Cardiac septum (tissue), 1 donor: ENCODE data around the gene ZSCAN20. TPM values are rescaled to one million over a fixed set of nuclear protein-coding genes. Genes with fewer than 3 reads are reported as not detected.

Experiments used
- DNase-seq: peaks from one replicate; pipeline ENCODE4 v3.0.0-alpha.2; 2020; ENCODE audit warnings: low spot score
- intact Hi-C: fragments of 100-400 bp; cut with DNase I; formaldehyde crosslinking; loops from one replicate; pipeline ENCODE4 v1.14.0; 2022
- total RNA-seq: library from RNA; stranded (reverse); fragmentation: NEBNext Ultra II Directional; extraction: Animal tissue kit (Norgen Biotek cat#: 25700); gene quantifications from one replicate; pipeline ENCODE4 v1.2.1, GENCODE V29; 2021
- donor health status: DM: no; HTN: no; CAD: no.

ZSCAN20 gene
- total RNA-seq, 1 donor from 2014 or later = 8.3 TPM

GRCh38 chr1:33442141-33442540 is 30.3 kb upstream of the ZSCAN20 start:
- intact Hi-C loops = no loop called here
- no peak for DNase-seq

GRCh38 chr1:33443080-33443704 is 29.3 kb upstream of the ZSCAN20 start:
- no peak for DNase-seq
- intact Hi-C loops = no loop called here

- intact Hi-C loops = no loop called here
- DNase-seq = no peak
These were observed 28.7 kb upstream of the ZSCAN20 start for GRCh38 chr1:33443705-33444180.

- no peak for DNase-seq
- intact Hi-C loops = no loop called here
These were observed 27.3 kb upstream of the ZSCAN20 start for GRCh38 chr1:33445108-33445507.

GRCh38 chr1:33446590-33446989 is 25.9 kb upstream of the ZSCAN20 start:
- DNase-seq = no peak
- intact Hi-C loops = no loop called here

- intact Hi-C loops = loop anchor here (5.0 kb wide), 1 partner anchor 237 kb away; no protein-coding TSS in a partner anchor
- no peak for DNase-seq
These were observed 17.7 kb upstream of the ZSCAN20 start for GRCh38 chr1:33454646-33455282.

- intact Hi-C loops = loop anchor here (2.0 to 5.0 kb wide), 2 partner anchors 87 to 239 kb away; no protein-coding TSS in a partner anchor
- no peak for DNase-seq
These were observed 16.6 kb upstream of the ZSCAN20 start for GRCh38 chr1:33455539-33456501.

- intact Hi-C loops = loop anchor here (2.0 to 5.0 kb wide), 2 partner anchors 88 to 239 kb away; no protein-coding TSS in a partner anchor
- no peak for DNase-seq
These were observed 16.0 kb upstream of the ZSCAN20 start for GRCh38 chr1:33456502-33456886.

- intact Hi-C loops = loop anchor here (5.0 to 10.0 kb wide), 2 partner anchors 242 to 325 kb away; no protein-coding TSS in a partner anchor
These were observed 12.8 kb upstream of the ZSCAN20 start for GRCh38 chr1:33459691-33460090.

GRCh38 chr1:33460144-33460543 is 12.3 kb upstream of the ZSCAN20 start:
- intact Hi-C loops = loop anchor here (10.0 kb wide), 1 partner anchor 325 kb away; no protein-coding TSS in a partner anchor
- no peak for DNase-seq

More at GRCh38 chr1:33459691-33460090, 12.8 kb upstream of the ZSCAN20 start:
- DNase-seq = no peak

GRCh38 chr1:33460947-33461629 is 11.4 kb upstream of the ZSCAN20 start:
- intact Hi-C loops = loop anchor here (10.0 kb wide), 1 partner anchor 326 kb away; no protein-coding TSS in a partner anchor
- no peak for DNase-seq

GRCh38 chr1:33462405-33463164 is 9.9 kb upstream of the ZSCAN20 start:
- DNase-seq = no peak
- intact Hi-C loops = loop anchor here (10.0 kb wide), 1 partner anchor 328 kb away; no protein-coding TSS in a partner anchor

- no peak for DNase-seq
- intact Hi-C loops = loop anchor here (10.0 kb wide), 1 partner anchor 330 kb away; no protein-coding TSS in a partner anchor
These were observed 7.9 kb upstream of the ZSCAN20 start for GRCh38 chr1:33464552-33464951.

GRCh38 chr1:33465316-33465715 is 7.1 kb upstream of the ZSCAN20 start:
- no peak for DNase-seq
- intact Hi-C loops = loop anchor here (10.0 kb wide), 1 partner anchor 331 kb away; no protein-coding TSS in a partner anchor

GRCh38 chr1:33466159-33466558 is 6.3 kb upstream of the ZSCAN20 start:
- intact Hi-C loops = loop anchor here (10.0 kb wide), 1 partner anchor 331 kb away; no protein-coding TSS in a partner anchor
- no peak for DNase-seq

- intact Hi-C loops = loop anchor here (10.0 kb wide), 1 partner anchor 333 kb away; no protein-coding TSS in a partner anchor
- no peak for DNase-seq
These were observed 4.4 kb upstream of the ZSCAN20 start for GRCh38 chr1:33468011-33468410.

- intact Hi-C loops = loop anchor here (10.0 kb wide), 1 partner anchor 334 kb away; no protein-coding TSS in a partner anchor
- DNase-seq = no peak
These were observed 3.9 kb upstream of the ZSCAN20 start for GRCh38 chr1:33468531-33468930.

- intact Hi-C loops = loop anchor here (10.0 kb wide), 1 partner anchor 334 kb away; no protein-coding TSS in a partner anchor
- DNase-seq = no peak
These were observed 3.5 kb upstream of the ZSCAN20 start for GRCh38 chr1:33468967-33469366.
